A673 (cell line): ENCODE data around the gene ECD.

Experiments used
- CTCF ChIP-seq: fragments of 300-800, 200-600 bp; sonication (generic); conservative IDR thresholded peaks from 2 replicates; pipeline ENCODE4 v1.5.1; 2017; ENCODE audit warnings: low read depth, mild to moderate bottlenecking, antibody characterized with exemption, low read length, moderate library complexity, mixed read lengths
- EZH2 ChIP-seq: fragments of 200-600 bp; sonication (generic); IDR thresholded peaks from 2 replicates; pipeline ENCODE4 v1.6.1; 2017; ENCODE audit warnings: borderline replicate concordance, low read depth, mild to moderate bottlenecking, mixed read lengths, antibody characterized with exemption, low read length; ENCODE audit not compliant: poor library complexity, severe bottlenecking

DNA sequence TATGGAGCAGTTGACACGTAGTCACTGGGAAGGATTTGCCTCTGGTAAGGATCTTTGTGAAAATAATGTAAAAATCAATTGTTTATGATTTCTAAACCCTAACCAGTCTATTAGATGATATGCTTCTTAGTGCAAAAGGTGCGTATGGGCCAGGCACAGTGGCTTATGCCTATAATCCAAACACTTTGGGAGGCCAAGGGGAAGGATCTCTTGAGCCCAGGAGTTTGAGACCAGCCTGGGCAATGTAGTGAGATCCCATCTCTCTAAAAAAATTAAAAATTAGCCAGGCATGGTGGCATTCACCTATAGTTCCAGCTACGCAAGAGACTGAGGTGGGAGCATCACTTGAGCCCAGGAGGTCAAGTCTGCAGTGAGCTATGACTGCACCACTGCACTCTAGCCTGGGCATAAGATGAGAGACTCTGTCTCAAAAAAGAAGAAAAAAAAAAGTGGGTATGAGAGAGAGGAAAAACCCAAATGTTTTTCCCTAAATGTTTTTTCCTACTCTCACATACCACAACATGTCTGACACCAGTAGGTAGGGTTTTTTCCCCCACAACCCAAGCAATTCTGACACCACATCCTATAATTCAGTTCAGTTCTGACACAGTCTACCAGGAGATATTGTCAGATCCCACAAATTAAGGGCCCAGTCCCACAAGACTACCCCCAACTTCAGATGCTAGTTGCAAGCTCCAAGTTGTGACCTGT is 42.7 kb upstream of the ECD start:
- TF ChIP-seq CTCF: no peak
- no peak for TF ChIP-seq EZH2
